Sigmoid colon (tissue), 4 donors: ENCODE results near the gene CSF2.

Experiments used
- EP300 ChIP-seq, 4 donors: sonication (generic); formaldehyde crosslinking; IDR thresholded peaks; one replicate each; pipeline ENCODE4 v1.6.1; 2017; ENCODE audit warnings: antibody characterized with exemption in 4 of 4
- POLR2AphosphoS5 ChIP-seq, 4 donors: sonication (generic); formaldehyde crosslinking; IDR thresholded peaks; one replicate each; pipeline ENCODE4 v1.6.1; 2017; ENCODE audit warnings: antibody characterized with exemption in 4 of 4
- TF ChIP-seq, protein P1 (sequence below), 4 experiments: fragments of 450-650 bp in 3 of 4; fragments of 200-600 bp in 1 of 4; IDR thresholded peaks; one replicate each; pipeline ENCODE4 v1.5.1; 2016 to 2019; ENCODE audit warnings: antibody characterized with exemption in 4 of 4, mild to moderate bottlenecking in 3 of 4, moderate library complexity in 2 of 4

DNA sequence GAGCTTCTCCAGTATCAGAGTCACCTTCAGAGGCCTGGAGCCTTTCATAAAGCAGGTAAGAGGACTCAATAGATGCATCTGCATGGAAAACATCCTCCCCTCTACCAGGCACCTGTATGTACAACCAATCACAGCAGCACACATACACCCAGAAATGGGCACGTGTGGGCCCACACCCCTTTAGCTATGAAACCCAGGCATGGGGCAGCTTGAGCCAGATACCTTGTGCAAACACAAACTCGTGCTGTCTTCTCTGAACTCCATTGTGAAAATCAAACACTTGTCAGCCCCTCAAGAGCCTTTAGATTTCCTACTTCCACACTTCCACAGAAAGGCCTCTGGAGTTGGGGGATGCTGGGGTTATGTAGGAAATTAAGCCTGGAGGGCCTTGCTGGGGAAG is 1.1 kb upstream of the CSF2 start:
- TF ChIP-seq, protein P1, sequence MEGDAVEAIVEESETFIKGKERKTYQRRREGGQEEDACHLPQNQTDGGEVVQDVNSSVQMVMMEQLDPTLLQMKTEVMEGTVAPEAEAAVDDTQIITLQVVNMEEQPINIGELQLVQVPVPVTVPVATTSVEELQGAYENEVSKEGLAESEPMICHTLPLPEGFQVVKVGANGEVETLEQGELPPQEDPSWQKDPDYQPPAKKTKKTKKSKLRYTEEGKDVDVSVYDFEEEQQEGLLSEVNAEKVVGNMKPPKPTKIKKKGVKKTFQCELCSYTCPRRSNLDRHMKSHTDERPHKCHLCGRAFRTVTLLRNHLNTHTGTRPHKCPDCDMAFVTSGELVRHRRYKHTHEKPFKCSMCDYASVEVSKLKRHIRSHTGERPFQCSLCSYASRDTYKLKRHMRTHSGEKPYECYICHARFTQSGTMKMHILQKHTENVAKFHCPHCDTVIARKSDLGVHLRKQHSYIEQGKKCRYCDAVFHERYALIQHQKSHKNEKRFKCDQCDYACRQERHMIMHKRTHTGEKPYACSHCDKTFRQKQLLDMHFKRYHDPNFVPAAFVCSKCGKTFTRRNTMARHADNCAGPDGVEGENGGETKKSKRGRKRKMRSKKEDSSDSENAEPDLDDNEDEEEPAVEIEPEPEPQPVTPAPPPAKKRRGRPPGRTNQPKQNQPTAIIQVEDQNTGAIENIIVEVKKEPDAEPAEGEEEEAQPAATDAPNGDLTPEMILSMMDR (IDR thresholded peaks at IDR 0.05), result no peak
- no peak for TF ChIP-seq POLR2AphosphoS5 (IDR thresholded peaks at IDR 0.05)
- TF ChIP-seq EP300 (IDR thresholded peaks at IDR 0.05), result no peak
